Ovary (tissue), 10 donors: ENCODE results near the gene TMEM131. TPM values are rescaled to one million over a fixed set of nuclear protein-coding genes. Genes with fewer than 3 reads are reported as not detected.
A peak's percentile ranks its signal among the peaks of the same experiment; 100 is the strongest.
"Not testable (repeated sequence)": the region's sequence is repeated elsewhere in the genome, so short reads cannot be mapped to it uniquely, and the experiment has no call there.

ENCODE experiments used
- DNase-seq, 5 donors: peaks; one replicate each; pipeline ENCODE4 v3.0.0-alpha.2; 2019 to 2020
- H3K27ac ChIP-seq, 2 donors: fragments of 200-600 bp; one replicate each; pipeline versions ENCODE4 v1.5.1 to v1.8.0; 2019 to 2022
- H3K27me3 ChIP-seq: fragments of 200-600 bp; one replicate; pipeline ENCODE4 v1.8.0; 2022
- H3K36me3 ChIP-seq: fragments of 200-600 bp; sonication (generic); one replicate; pipeline ENCODE4 v1.5.1; 2019
- H3K4me1 ChIP-seq: one replicate; pipeline ENCODE4 v1.8.1; 2013; ENCODE audit warnings: mild to moderate bottlenecking, moderate library complexity; ENCODE audit not compliant: insufficient read depth
- H3K4me3 ChIP-seq: fragments of 200-600 bp; sonication (generic); one replicate; pipeline ENCODE4 v1.5.1; 2017
- H3K9me3 ChIP-seq, 2 donors: fragments of 200-600 bp in 1 of 2; sonication (generic) in 1 of 2; one replicate each; pipeline versions ENCODE4 v1.5.1 to v1.8.1; 2013 to 2019; ENCODE audit warnings: mild to moderate bottlenecking in 1 of 2, moderate library complexity in 1 of 2
- CTCF ChIP-seq, 3 donors: fragments of 450-650 bp in 2 of 3; fragments of 200-600 bp in 1 of 3; IDR thresholded peaks; one replicate each; pipeline versions ENCODE4 v1.5.1 to v1.8.0; 2016 to 2022; ENCODE audit warnings: antibody characterized with exemption in 3 of 3, mild to moderate bottlenecking in 1 of 3
- EP300 ChIP-seq: sonication (generic); formaldehyde crosslinking; IDR thresholded peaks from one replicate; pipeline ENCODE4 v1.6.1; 2017; ENCODE audit warnings: antibody characterized with exemption
- POLR2A ChIP-seq: fragments of 450-650 bp; IDR thresholded peaks from one replicate; pipeline ENCODE4 v1.6.1; 2017; ENCODE audit warnings: antibody characterized with exemption, mild to moderate bottlenecking, moderate library complexity
- WGBS, 3 donors: extraction: QIAGEN DNeasy Blood & Tissue Kit in 1 of 3; methylation state at CpG; one replicate each; pipeline versions ENCODE4 v1.1.5 to v1.1.7; 2013 to 2017; 5-methylcytosine and 5-hydroxymethylcytosine counted together
- intact Hi-C, 4 donors: fragments of 100-400 bp; cut with DNase I; formaldehyde crosslinking; loops; one replicate each; pipeline versions ENCODE4 v1.11.0 to v1.15.1; 2022 to 2023
- long read RNA-seq, 3 donors: library from polyadenylated mRNA in 2 of 3; unstranded in 2 of 3; transcript quantifications; one replicate each; pipeline ENCODE4 v2.0.0 and lab custom pipeline, GENCODE V29; 2021 to 2026
- polyA plus RNA-seq, 2 donors: library from polyadenylated mRNA; stranded (reverse); fragments of 200-250 nt in 1 of 2; fragments of 350-450 nt in 1 of 2; fragmentation: Illumina TruSeq in 1 of 2; extraction: RNeasy Lipid Tissue Mini Kit (QIAGEN cat#74804) in 1 of 2; gene quantifications; one replicate each; pipeline ENCODE4 v1.2.3, GENCODE V29; 2013 to 2014
- total RNA-seq, 7 donors: library from RNA; depleted of rRNA in 2 of 7; stranded (reverse); fragments of >200 nt in 2 of 7; fragmentation: NEBNext Ultra II Directional in 3 of 7; extraction: Animal tissue kit (Norgen Biotek cat#: 25700) in 3 of 7; gene quantifications; one replicate each; pipeline versions ENCODE4 v1.1.0 to v1.2.4, GENCODE V29; 2016 to 2023
- donor health status: DM: no; HTN: no; CAD: no; lungs with moderate emphysema.
- donor health status: DM: no; HTN: no; CAD: no.
- donor health status: Bipolar disorder and iron deficiency.
- donor health status: DM: yes; HTN: yes; CAD: no.
- donor health status: DM: no; HTN: no; CAD: no.
- donor health status: DM: yes; HTN: yes; CAD: no.

TMEM131 gene
- 10 to 100 TPM; 29.3 to 44.0 (median 38.4) TPM for total RNA-seq
- polyA plus RNA-seq = 10 to 100 TPM; 16.1 to 40.7 TPM
- long read RNA-seq, donor 1, partial matches to known transcripts = 8 of 10 reads
- long read RNA-seq, donor 1, other reads (novel, unspliced or antisense) = 2 of 10 reads
- long read RNA-seq, donor 2, full-length matches to known transcripts = 2 of 13 reads
- long read RNA-seq, donor 2, partial matches to known transcripts = 11 of 13 reads
- long read RNA-seq, donor 2, other reads (novel, unspliced or antisense) = 0 of 13 reads
- long read RNA-seq, donor 3, full-length matches to known transcripts = 4 of 10 reads
- long read RNA-seq, donor 3, partial matches to known transcripts = 3 of 10 reads
- long read RNA-seq, donor 3, other reads (novel, unspliced or antisense) = 3 of 10 reads

GRCh38 chr2:97995734-97996624 lies at the start of gene TMEM131:
Gene TMEM131 (minus strand): TSS chr2:97995948. CDS start chr2:97995662, 286 bp downstream.
- Histone ChIP-seq H3K27me3 (no peaks in the 10 kb centered on the region), H3K36me3 (no peaks in the 10 kb centered on the region), H3K27ac (peak within 1 kb of the TSS; percentile 95 to 99), H3K9me3 (no peaks in the 10 kb centered on the region), H3K4me1 (peaks cover 6% of the 10 kb centered on the region), H3K4me3 (peak within 1 kb of the TSS; percentile 75)
- peak; percentile 92 to 96 (median 95) for DNase-seq
- intact Hi-C loops = loop anchor here in 1 of 4 donors (10.0 kb wide), 1 partner anchor 159 kb away; no protein-coding TSS in a partner anchor
- WGBS, 3 donors = 1% methylated on average over 64 to 88 of the region's 88 CpGs
- TF ChIP-seq POLR2A = no peak
- TF ChIP-seq CTCF (IDR thresholded peaks at IDR 0.05) = no peak
- TF ChIP-seq EP300 = no peak

GRCh38 chr2:98044730-98045129 lies 49.0 kb upstream of the TMEM131 start:
- intact Hi-C loops = not testable (repeated sequence)

GRCh38 chr2:98043101-98043500 lies 47.4 kb upstream of the TMEM131 start:
- Histone ChIP-seq H3K27me3 (no peaks in the 10 kb centered on the region), H3K27ac (no peak overlapping the region), H3K36me3 (no peaks in the 10 kb centered on the region), H3K4me1 (no peaks in the 10 kb centered on the region), H3K4me3 (no peak overlapping the region), H3K9me3 (no peaks in the 10 kb centered on the region)
- DNase-seq = no peak
- TF ChIP-seq CTCF (IDR thresholded peaks at IDR 0.05) = no peak
- no peak for TF ChIP-seq POLR2A
- TF ChIP-seq EP300 = no peak
- 90 to 98% (median 91%) methylated on average over 1 of the region's 1 CpG for WGBS, 3 donors
- intact Hi-C loops = no loop called here

More at GRCh38 chr2:98044730-98045129, 49.0 kb upstream of the TMEM131 start:
- H3K36me3 ChIP-seq, H3K9me3 ChIP-seq, H3K4me3 ChIP-seq, H3K27ac ChIP-seq, DNase-seq, H3K27me3 ChIP-seq, H3K4me1 ChIP-seq: not testable (repeated sequence)
- WGBS, 3 donors = 92 to 96% (median 94%) methylated on average over 2 of the region's 2 CpGs

- H3K36me3 ChIP-seq = no peaks in the 10 kb centered on the region
- H3K27me3 ChIP-seq = no peaks in the 10 kb centered on the region
- no peak overlapping the region for H3K4me3 ChIP-seq
- intact Hi-C loops = no loop called here
- 88 to 91% (median 91%) methylated on average over 8 of the region's 8 CpGs for WGBS, 3 donors
- H3K9me3 ChIP-seq = no peaks in the 10 kb centered on the region
- peaks cover 3% of the 10 kb centered on the region for H3K4me1 ChIP-seq
- H3K27ac ChIP-seq = no peak overlapping the region
- TF ChIP-seq POLR2A (no peak), CTCF (IDR thresholded peaks at IDR 0.05) (no peak), EP300 (no peak)
- no peak for DNase-seq
Measured at GRCh38 chr2:98040331-98040939, 44.7 kb upstream of the TMEM131 start.
